Esophagus squamous epithelium (tissue), 4 donors: ENCODE data around the gene SIPA1L2.

Source experiments
- POLR2A ChIP-seq, 4 donors: fragments of 450-650 bp; IDR thresholded peaks; one replicate each; pipeline ENCODE4 v1.6.1; 2017; ENCODE audit warnings: antibody characterized with exemption in 4 of 4, mild to moderate bottlenecking in 4 of 4, moderate library complexity in 3 of 4
- TF ChIP-seq, protein P1 (sequence below), 6 experiments: fragments of 450-650 bp in 4 of 6; fragments of 200-600 bp in 2 of 6; sonication (generic) in 2 of 6; IDR thresholded peaks; one replicate each; pipeline ENCODE4 v1.5.1; 2016 to 2019; ENCODE audit warnings: antibody characterized with exemption in 6 of 6, mild to moderate bottlenecking in 4 of 6, moderate library complexity in 4 of 6

DNA sequence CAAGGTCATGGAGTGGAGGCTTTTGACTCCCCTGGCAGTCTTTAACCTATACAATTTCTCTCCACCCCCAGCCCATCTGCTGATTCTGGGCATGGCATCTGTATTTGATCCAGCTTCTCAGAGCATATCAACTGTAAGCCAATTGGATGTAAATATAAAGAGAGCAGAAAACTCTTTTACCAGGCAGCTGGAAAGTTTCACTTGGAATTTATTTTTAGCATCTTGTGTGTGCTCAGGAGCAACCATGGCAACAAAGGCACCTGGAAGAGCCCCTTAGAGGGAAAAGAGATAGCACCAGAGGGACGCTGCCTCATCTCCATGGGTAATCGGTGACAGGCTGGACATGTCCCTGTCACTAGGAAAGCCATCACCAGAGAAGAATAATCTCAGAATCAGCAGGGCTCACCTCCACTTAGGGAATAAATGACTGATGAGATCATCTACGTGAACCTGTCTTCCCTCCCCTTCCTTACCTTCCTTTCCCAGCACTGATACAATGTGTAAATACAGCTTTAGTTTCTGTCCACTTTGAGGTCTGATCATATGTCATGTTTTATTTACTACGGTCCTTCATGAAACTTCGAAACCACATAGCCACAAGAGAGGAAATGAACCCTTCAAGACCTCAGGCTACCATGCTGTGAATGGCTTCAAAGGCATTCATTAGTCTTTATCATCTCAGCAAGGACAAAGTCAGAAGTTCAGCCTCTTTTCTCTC is 25.3 kb upstream of the SIPA1L2 start:
- TF ChIP-seq, protein P1, sequence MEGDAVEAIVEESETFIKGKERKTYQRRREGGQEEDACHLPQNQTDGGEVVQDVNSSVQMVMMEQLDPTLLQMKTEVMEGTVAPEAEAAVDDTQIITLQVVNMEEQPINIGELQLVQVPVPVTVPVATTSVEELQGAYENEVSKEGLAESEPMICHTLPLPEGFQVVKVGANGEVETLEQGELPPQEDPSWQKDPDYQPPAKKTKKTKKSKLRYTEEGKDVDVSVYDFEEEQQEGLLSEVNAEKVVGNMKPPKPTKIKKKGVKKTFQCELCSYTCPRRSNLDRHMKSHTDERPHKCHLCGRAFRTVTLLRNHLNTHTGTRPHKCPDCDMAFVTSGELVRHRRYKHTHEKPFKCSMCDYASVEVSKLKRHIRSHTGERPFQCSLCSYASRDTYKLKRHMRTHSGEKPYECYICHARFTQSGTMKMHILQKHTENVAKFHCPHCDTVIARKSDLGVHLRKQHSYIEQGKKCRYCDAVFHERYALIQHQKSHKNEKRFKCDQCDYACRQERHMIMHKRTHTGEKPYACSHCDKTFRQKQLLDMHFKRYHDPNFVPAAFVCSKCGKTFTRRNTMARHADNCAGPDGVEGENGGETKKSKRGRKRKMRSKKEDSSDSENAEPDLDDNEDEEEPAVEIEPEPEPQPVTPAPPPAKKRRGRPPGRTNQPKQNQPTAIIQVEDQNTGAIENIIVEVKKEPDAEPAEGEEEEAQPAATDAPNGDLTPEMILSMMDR (IDR thresholded peaks at IDR 0.05), result no peak
- TF ChIP-seq POLR2A (IDR thresholded peaks at IDR 0.05), result no peak
